H1 (cell line): ENCODE measurements around the gene MYD88. TPM values are rescaled to one million over a fixed set of nuclear protein-coding genes. Genes with fewer than 3 reads are reported as not detected.

ENCODE experiments used
- ATF3 ChIP-seq: IDR thresholded peaks from 2 replicates; pipeline ENCODE4 v1.6.1; 2011; ENCODE audit warnings: low read depth, mild to moderate bottlenecking, low read length; ENCODE audit not compliant: insufficient read depth
- BRCA1 ChIP-seq: IDR thresholded peaks from 2 replicates; pipeline ENCODE4 v1.6.1; 2012; ENCODE audit warnings: low read depth, low read length, improper control_type of control experiment
- CHD7 ChIP-seq: fragments of 300-600 bp; sonication (generic); IDR thresholded peaks from 2 replicates; pipeline ENCODE4 v1.7.1; 2012; ENCODE audit warnings: low read length, moderate library complexity, mild to moderate bottlenecking, inconsistent platforms; ENCODE audit not compliant: insufficient replicate concordance
- TCF12 ChIP-seq: IDR thresholded peaks from 2 replicates; pipeline ENCODE4 v1.6.1; 2011; ENCODE audit warnings: low read depth, mild to moderate bottlenecking, low read length
- polyA plus RNA-seq, 7 experiments: library from polyadenylated mRNA; depleted of rRNA in 3 of 7; stranded (reverse) in 5 of 7; unstranded in 2 of 7; fragments of >200 nt in 5 of 7; fragments of 200-250 nt in 2 of 7; gene quantifications; 1 replicate in 5 of 7; 2 replicates in 1 of 7; 4 replicates in 1 of 7; pipeline versions ENCODE4 v1.2.1 to v1.2.3, GENCODE V29; 2011 to 2013; ENCODE audit warnings: missing spikeins in 2 of 7, mixed read lengths in 2 of 7
- total RNA-seq: library from RNA; stranded (reverse); fragmentation: NEBNext Ultra II Directional; extraction: Animal tissue kit (Norgen Biotek cat#: 25700); gene quantifications from 2 replicates; pipeline ENCODE4 v1.2.1, GENCODE V29; 2021

Gene MYD88
- total and polyA plus RNA-seq, 2 of the 8 experiments (the other 6 are each of a cell fraction or from before 2014, with no cell fraction given), result 22.1 to 22.5 TPM

GRCh38 chr3:38157117-38157516 is 18.7 kb downstream of the MYD88 start (continued):
- no peak for TF ChIP-seq CHD7
- TF ChIP-seq ATF3, result no peak
- TF ChIP-seq BRCA1, result no peak
- TF ChIP-seq TCF12, result no peak
